ENCODE measurements around the gene ZNF654.

DNA sequence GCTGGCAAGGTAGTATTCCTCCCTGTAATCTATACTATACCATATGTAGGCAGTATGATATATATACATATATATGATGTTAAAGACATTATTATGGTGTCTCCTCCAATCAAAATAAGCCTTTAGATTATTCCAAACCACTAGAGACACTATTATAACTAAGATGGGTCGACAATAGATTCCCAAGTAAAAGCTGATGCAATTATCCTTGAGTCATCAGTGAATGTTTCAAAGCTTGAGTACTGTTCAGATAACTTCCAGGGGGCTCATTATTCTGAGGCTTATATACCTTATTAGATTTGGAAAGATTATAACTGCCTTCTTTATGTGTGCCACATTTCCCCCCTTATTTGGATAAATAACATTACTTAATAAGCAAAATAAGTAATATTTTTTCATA is 78.8 kb downstream of the ZNF654 start:
- TF ChIP-seq EZH2 (IDR thresholded peaks at IDR 0.05; ENCODE audit: borderline replicate concordance, low read depth, low read length, poor library complexity, severe bottlenecking) = no peak
- TF ChIP-seq, protein P1, sequence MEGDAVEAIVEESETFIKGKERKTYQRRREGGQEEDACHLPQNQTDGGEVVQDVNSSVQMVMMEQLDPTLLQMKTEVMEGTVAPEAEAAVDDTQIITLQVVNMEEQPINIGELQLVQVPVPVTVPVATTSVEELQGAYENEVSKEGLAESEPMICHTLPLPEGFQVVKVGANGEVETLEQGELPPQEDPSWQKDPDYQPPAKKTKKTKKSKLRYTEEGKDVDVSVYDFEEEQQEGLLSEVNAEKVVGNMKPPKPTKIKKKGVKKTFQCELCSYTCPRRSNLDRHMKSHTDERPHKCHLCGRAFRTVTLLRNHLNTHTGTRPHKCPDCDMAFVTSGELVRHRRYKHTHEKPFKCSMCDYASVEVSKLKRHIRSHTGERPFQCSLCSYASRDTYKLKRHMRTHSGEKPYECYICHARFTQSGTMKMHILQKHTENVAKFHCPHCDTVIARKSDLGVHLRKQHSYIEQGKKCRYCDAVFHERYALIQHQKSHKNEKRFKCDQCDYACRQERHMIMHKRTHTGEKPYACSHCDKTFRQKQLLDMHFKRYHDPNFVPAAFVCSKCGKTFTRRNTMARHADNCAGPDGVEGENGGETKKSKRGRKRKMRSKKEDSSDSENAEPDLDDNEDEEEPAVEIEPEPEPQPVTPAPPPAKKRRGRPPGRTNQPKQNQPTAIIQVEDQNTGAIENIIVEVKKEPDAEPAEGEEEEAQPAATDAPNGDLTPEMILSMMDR (conservative IDR thresholded peaks at IDR 0.05; ENCODE audit: low read depth, low read length) = no peak

Measured in A673 (cell line).